SIG-M5 treated with dmso at 0.1 percent for 504 hours (cell line): Measurements from ENCODE around the gene WWOX.

Experiments
- DNase-seq: peaks from one replicate; lab custom pipeline; 2025; ENCODE audit not compliant: unreplicated experiment; lab: John Stamatoyannopoulos, UW

Gene WWOX

GRCh38 chr16:78552716-78553115 is 453.3 kb downstream of the WWOX start:
- no peak for DNase-seq

GRCh38 chr16:78553268-78554039 is 454.0 kb downstream of the WWOX start:
- no peak for DNase-seq

GRCh38 chr16:78556421-78556820 is 457.0 kb downstream of the WWOX start:
- no peak for DNase-seq

GRCh38 chr16:78560997-78561396 is 461.5 kb downstream of the WWOX start:
- DNase-seq: no peak

- DNase-seq: no peak
Observed at GRCh38 chr16:78562111-78562510, 462.7 kb downstream of the WWOX start.

GRCh38 chr16:78562650-78563049 is 463.2 kb downstream of the WWOX start:
- no peak for DNase-seq

- no peak for DNase-seq
Observed at GRCh38 chr16:78563905-78564304, 464.5 kb downstream of the WWOX start.

- DNase-seq: no peak
Observed at GRCh38 chr16:78566397-78567073, 467.1 kb downstream of the WWOX start.

GRCh38 chr16:78570399-78571141 is 471.1 kb downstream of the WWOX start:
- DNase-seq: no peak

GRCh38 chr16:78571434-78571833 is 472.0 kb downstream of the WWOX start:
- no peak for DNase-seq

- no peak for DNase-seq
Observed at GRCh38 chr16:78571898-78572358, 472.5 kb downstream of the WWOX start.

- DNase-seq: no peak
Observed at GRCh38 chr16:78574571-78574970, 475.1 kb downstream of the WWOX start.

GRCh38 chr16:78576941-78577340 is 477.5 kb downstream of the WWOX start:
- DNase-seq: no peak

- DNase-seq: no peak
Observed at GRCh38 chr16:78577630-78578029, 478.2 kb downstream of the WWOX start.

- no peak for DNase-seq
Observed at GRCh38 chr16:78579020-78579419, 479.6 kb downstream of the WWOX start.

GRCh38 chr16:78583441-78583840 is 484.0 kb downstream of the WWOX start:
- no peak for DNase-seq

GRCh38 chr16:78584213-78584860 is 484.9 kb downstream of the WWOX start:
- DNase-seq: no peak

GRCh38 chr16:78584991-78585390 is 485.5 kb downstream of the WWOX start:
- DNase-seq: no peak

- DNase-seq: no peak
Observed at GRCh38 chr16:78589331-78589730, 489.9 kb downstream of the WWOX start.

GRCh38 chr16:78591682-78592103 is 492.2 kb downstream of the WWOX start:
- no peak for DNase-seq

- DNase-seq: no peak
Observed at GRCh38 chr16:78592111-78592510, 492.7 kb downstream of the WWOX start.
